K562 (cell line): ENCODE results near the gene CLDN5. TPM values are rescaled to one million over a fixed set of nuclear protein-coding genes. Genes with fewer than 3 reads are reported as not detected.
A peak's percentile ranks its signal among the peaks of the same experiment; 100 is the strongest.

Source experiments
- ARNT ChIP-seq, 2 experiments: fragments of 450-650 bp; IDR thresholded peaks; 2 replicates each; pipeline ENCODE4 v1.6.1; 2016; ENCODE audit warnings: mild to moderate bottlenecking in 1 of 2
- ATF1 ChIP-seq, 2 experiments: fragments of 450-650 bp in 1 of 2; IDR thresholded peaks; 2 replicates each; pipeline ENCODE4 v1.6.1; 2016; ENCODE audit warnings: missing compliant biosample characterization in 1 of 2, missing genetic modification characterization in 1 of 2
- BRD9 ChIP-seq: fragments of 450-650 bp; IDR thresholded peaks from 2 replicates; pipeline ENCODE4 v1.6.1; 2018; ENCODE audit warnings: low read depth; ENCODE audit not compliant: partially characterized antibody
- CEBPB ChIP-seq: fragments of 450-650 bp; IDR thresholded peaks from 2 replicates; pipeline ENCODE4 v1.6.1; 2016; ENCODE audit warnings: missing genetic modification characterization, missing compliant biosample characterization
- COPS2 ChIP-seq: fragments of 450-650 bp; conservative IDR thresholded peaks from 2 replicates; pipeline ENCODE4 v1.6.1; 2016; ENCODE audit warnings: mild to moderate bottlenecking, moderate library complexity
- CXXC5 ChIP-seq: fragments of 250-450 bp; sonication (Bioruptor Pico); IDR thresholded peaks from 2 replicates; pipeline ENCODE4 v1.8.0; 2022; ENCODE audit warnings: inconsistent platforms, mild to moderate bottlenecking, moderate library complexity
- EHMT2 ChIP-seq: fragments of 450-650 bp; IDR thresholded peaks from 2 replicates; pipeline ENCODE4 v1.6.1; 2018; ENCODE audit warnings: antibody characterized with exemption
- ESRRB ChIP-seq: fragments of 250-450 bp; sonication (Bioruptor Pico); IDR thresholded peaks from 2 replicates; pipeline ENCODE4 v1.5.0; 2020; ENCODE audit warnings: mild to moderate bottlenecking, moderate library complexity, borderline replicate concordance
- ETS2 ChIP-seq: IDR thresholded peaks from 2 replicates; pipeline ENCODE4 v1.6.1; 2016; ENCODE audit warnings: borderline replicate concordance, missing genetic modification characterization, mild to moderate bottlenecking, moderate library complexity, missing compliant biosample characterization; ENCODE audit not compliant: poor library complexity, severe bottlenecking
- MCM5 ChIP-seq: fragments of 450-650 bp; IDR thresholded peaks from 2 replicates; pipeline ENCODE4 v1.6.1; 2016; ENCODE audit warnings: low read depth
- MED1 ChIP-seq: sonication (generic); formaldehyde crosslinking; IDR thresholded peaks from 2 replicates; pipeline ENCODE4 v1.8.1; 2023; ENCODE audit warnings: missing genetic modification reagents, borderline replicate concordance
- NR4A1 ChIP-seq, 2 experiments: fragments of 250-450 bp in 1 of 2; fragments of 450-650 bp in 1 of 2; sonication (Bioruptor Pico) in 1 of 2; IDR thresholded peaks; 2 replicates each; pipeline versions ENCODE4 v1.4.0 to v1.6.1; 2016 to 2020; ENCODE audit warnings: mild to moderate bottlenecking in 2 of 2, missing compliant biosample characterization in 1 of 2, missing genetic modification characterization in 1 of 2, moderate library complexity in 1 of 2
- POLR3A ChIP-seq: IDR thresholded peaks from 2 replicates; pipeline ENCODE4 v1.6.1; 2011; ENCODE audit warnings: borderline replicate concordance, mild to moderate bottlenecking, moderate library complexity; ENCODE audit not compliant: insufficient read length, insufficient read depth; ENCODE audit errors: extremely low read depth
- STAG1 ChIP-seq: sonication (generic); formaldehyde crosslinking; IDR thresholded peaks from 2 replicates; pipeline ENCODE4 v1.5.0; 2020; ENCODE audit warnings: missing genetic modification reagents, borderline replicate concordance
- THRA ChIP-seq: fragments of 450-650 bp; IDR thresholded peaks from 2 replicates; pipeline ENCODE4 v1.6.1; 2017; ENCODE audit warnings: mild to moderate bottlenecking, moderate library complexity
- TOE1 ChIP-seq, 2 experiments: fragments of 450-650 bp in 1 of 2; sonication (generic) in 1 of 2; formaldehyde crosslinking in 1 of 2; IDR thresholded peaks; 2 replicates each; pipeline versions ENCODE4 v1.7.1 to v1.8.0; 2016 to 2022; ENCODE audit warnings: borderline replicate concordance in 2 of 2, mild to moderate bottlenecking in 2 of 2, antibody characterized with exemption in 1 of 2, inconsistent platforms in 1 of 2, low read depth in 1 of 2, missing genetic modification reagents in 1 of 2, moderate library complexity in 1 of 2
- WHSC1 ChIP-seq: IDR thresholded peaks from one replicate; pipeline ENCODE4 v1.6.1; 2012; ENCODE audit warnings: low read length, control low read depth, inconsistent platforms
- ZBTB26 ChIP-seq: fragments of 450-650 bp; formaldehyde crosslinking; IDR thresholded peaks from 2 replicates; pipeline ENCODE4 v1.4.0; 2022; ENCODE audit warnings: missing genetic modification characterization
- ZFP36 ChIP-seq: fragments of 150-350 bp; IDR thresholded peaks from 2 replicates; pipeline ENCODE4 v1.6.1; 2018; ENCODE audit warnings: low read length, low read depth; ENCODE audit not compliant: partially characterized antibody
- ZNF134 ChIP-seq: fragments of 250-450 bp; sonication (Bioruptor Pico); conservative IDR thresholded peaks from 2 replicates; pipeline ENCODE4 v1.4.0; 2020
- ZNF146 ChIP-seq: IDR thresholded peaks from one replicate; pipeline ENCODE4 v1.6.1; 2018; ENCODE audit warnings: missing compliant biosample characterization; ENCODE audit not compliant: unreplicated experiment
- ZNF253 ChIP-seq: fragments of 250-450 bp; sonication (Bioruptor Pico); conservative IDR thresholded peaks from 2 replicates; pipeline ENCODE4 v1.6.1; 2021; ENCODE audit warnings: mild to moderate bottlenecking
- ZNF280B ChIP-seq: fragments of 250-450 bp; sonication (Bioruptor Pico); IDR thresholded peaks from 2 replicates; pipeline ENCODE4 v1.5.1; 2021; ENCODE audit warnings: mild to moderate bottlenecking
- ZNF445 ChIP-seq: fragments of 250-450 bp; sonication (Bioruptor Pico); IDR thresholded peaks from 2 replicates; pipeline ENCODE4 v1.4.0; 2020; ENCODE audit warnings: low read depth, mild to moderate bottlenecking, moderate library complexity
- ZNF668 ChIP-seq: fragments of 250-450 bp; sonication (Bioruptor Pico); IDR thresholded peaks from 2 replicates; pipeline ENCODE4 v1.8.0; 2022; ENCODE audit warnings: mild to moderate bottlenecking, inconsistent platforms
- polyA plus RNA-seq, 8 experiments: library from polyadenylated mRNA; depleted of rRNA in 4 of 8; stranded (reverse) in 5 of 8; unstranded in 3 of 8; fragments of >200 nt; fragmentation: Nextera tagmentation in 2 of 8; fragmentation: Illumina TruSeq in 1 of 8; extraction: Ambion mirVana in 2 of 8; extraction: Trizol in 1 of 8; gene quantifications; 2 replicates each; pipeline versions ENCODE4 v1.2.1 to v1.2.3, GENCODE V29; 2011 to 2014; ENCODE audit warnings: inconsistent platforms in 1 of 8, missing spikeins in 1 of 8
- total RNA-seq, 7 experiments: library from RNA; depleted of rRNA in 6 of 7; stranded (reverse); fragments of >200 nt in 6 of 7; fragmentation: Illumina TruSeq in 2 of 7; extraction: Trizol in 2 of 7; gene quantifications; 2 replicates each; pipeline versions ENCODE4 v1.2.1 to v1.2.3, GENCODE V29; 2011 to 2021; ENCODE audit warnings: low replicate concordance in 1 of 7

The CLDN5 gene
- total and polyA plus RNA-seq, 9 of the 15 experiments (the other 6 are each of a cell fraction or from before 2014, with no cell fraction given) = 0.20 TPM; not detected in 8

- TF ChIP-seq WHSC1 (no peak), MCM5 (no peak), THRA (no peak), ZNF134 (no peak), ZBTB26 (no peak), ARNT (IDR thresholded peaks at IDR 0.05) (no peak), ZNF445 (CRISPR knock-in tag) (no peak), ZNF146 (no peak), TOE1 (IDR thresholded peaks at IDR 0.05; ENCODE audit: borderline replicate concordance) (no peak), TOE1 (CRISPR knock-in tag; IDR thresholded peaks at IDR 0.05; ENCODE audit: borderline replicate concordance, low read depth) (0 out of 2 replicates have a peak, but pooled peaks have one; percentile 58), ESRRB (CRISPR knock-in tag) (no peak), ZNF668 (CRISPR knock-in tag) (no peak), EHMT2 (no peak), BRD9 (no peak), ZNF253 (CRISPR knock-in tag) (no peak), CXXC5 (no peak), NR4A1 (CRISPR knock-in tag; IDR thresholded peaks at IDR 0.05) (no peak), NR4A1 (tag; IDR thresholded peaks at IDR 0.05) (no peak), ETS2 (tag) (no peak), ZFP36 (no peak), COPS2 (no peak), STAG1 (CRISPR knock-in tag) (peak; percentile 27; the same call in 1 of the 2 replicates), ZNF280B (CRISPR knock-in tag) (no peak), CEBPB (tag) (no peak), POLR3A (no peak), ATF1 (CRISPR knock-in tag; IDR thresholded peaks at IDR 0.05) (peak; percentile 11; the same call in 1 of the 2 replicates), ATF1 (tag; IDR thresholded peaks at IDR 0.05) (no peak), MED1 (0 out of 2 replicates have a peak, but pooled peaks have one; percentile 76)
Observed at GRCh38 chr22:19547620-19548019, 23.4 kb upstream of the CLDN5 start (continued).
